HG03469 (cell line): Measurements from ENCODE around the gene ZNF280D.
"Not testable (repeated sequence)": the region's sequence is repeated elsewhere in the genome, so short reads cannot be mapped to it uniquely, and the experiment has no call there.

ENCODE experiments used
- ATAC-seq: cut with Tn5 transposase; IDR thresholded peaks from one replicate; pipeline ENCODE4 v1.9.1; 2021; ENCODE audit warnings: mild to moderate bottlenecking, moderate library complexity, moderate number of reproducible peaks; ENCODE audit not compliant: unreplicated experiment

Gene ZNF280D, protein sequence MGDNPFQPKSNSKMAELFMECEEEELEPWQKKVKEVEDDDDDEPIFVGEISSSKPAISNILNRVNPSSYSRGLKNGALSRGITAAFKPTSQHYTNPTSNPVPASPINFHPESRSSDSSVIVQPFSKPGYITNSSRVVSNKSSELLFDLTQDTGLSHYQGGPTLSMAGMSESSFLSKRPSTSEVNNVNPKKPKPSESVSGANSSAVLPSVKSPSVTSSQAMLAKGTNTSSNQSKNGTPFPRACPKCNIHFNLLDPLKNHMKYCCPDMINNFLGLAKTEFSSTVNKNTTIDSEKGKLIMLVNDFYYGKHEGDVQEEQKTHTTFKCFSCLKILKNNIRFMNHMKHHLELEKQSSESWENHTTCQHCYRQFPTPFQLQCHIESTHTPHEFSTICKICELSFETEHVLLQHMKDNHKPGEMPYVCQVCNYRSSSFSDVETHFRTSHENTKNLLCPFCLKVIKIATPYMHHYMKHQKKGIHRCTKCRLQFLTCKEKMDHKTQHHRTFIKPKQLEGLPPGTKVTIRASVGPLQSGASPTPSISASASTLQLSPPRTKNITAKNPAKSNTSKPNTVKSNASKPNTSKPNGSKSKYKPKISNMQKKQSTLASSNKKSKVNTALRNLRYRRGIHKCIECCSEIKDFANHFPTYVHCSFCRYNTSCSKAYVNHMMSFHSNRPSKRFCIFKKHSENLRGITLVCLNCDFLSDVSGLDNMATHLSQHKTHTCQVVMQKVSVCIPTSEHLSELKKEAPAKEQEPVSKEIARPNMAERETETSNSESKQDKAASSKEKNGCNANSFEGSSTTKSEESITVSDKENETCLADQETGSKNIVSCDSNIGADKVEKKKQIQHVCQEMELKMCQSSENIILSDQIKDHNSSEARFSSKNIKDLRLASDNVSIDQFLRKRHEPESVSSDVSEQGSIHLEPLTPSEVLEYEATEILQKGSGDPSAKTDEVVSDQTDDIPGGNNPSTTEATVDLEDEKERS

DNA sequence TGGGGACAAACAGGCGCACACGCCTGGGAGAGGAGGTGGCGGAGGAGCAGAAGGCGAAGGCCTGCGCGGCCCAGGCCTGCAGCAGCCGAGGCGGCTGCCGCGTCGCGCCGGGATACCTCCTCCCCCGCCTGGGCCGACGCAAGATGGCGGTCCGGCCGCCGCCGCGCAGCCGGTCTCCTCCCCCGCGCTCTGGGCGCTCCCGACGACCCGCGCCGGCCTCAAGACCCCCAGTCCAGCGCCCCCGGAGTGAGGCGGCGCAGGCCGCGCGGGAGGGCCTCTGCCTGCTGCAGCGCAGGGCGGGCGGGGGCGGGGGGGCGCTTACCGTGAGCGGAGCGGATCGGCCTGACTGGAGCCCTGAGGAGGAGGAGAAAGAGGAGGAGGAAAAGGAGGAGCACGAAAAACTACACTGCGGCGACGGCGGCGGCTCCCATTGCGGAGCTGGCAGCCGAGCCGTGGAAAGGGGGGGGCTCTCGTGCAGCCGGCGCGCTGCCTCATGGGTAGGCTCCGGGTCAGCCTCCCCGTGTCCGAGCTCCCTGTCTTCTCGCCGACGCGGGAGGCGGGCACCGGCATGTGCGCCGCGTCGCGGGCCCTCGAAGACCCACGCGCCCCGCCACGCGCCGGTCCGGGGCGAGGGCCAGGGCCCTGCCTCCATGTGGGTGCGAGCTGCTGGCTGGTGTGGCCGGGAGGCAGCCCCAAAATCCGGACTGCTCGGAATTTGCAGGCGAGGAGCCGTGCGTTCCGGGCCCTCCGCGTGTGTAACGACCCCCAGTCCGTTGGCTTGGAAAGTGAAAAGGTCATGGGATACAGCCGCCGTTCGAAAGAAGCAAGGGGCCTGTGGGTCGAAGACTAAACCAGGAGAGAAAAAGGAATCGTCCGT is at the start of gene ZNF280D:
TSS of gene ZNF280D (minus strand) at position 374 of the 877 bp plus-strand sequence. CDS start 26,400 bp downstream, outside the sequence.
- ATAC-seq, result peak; percentile 39

DNA sequence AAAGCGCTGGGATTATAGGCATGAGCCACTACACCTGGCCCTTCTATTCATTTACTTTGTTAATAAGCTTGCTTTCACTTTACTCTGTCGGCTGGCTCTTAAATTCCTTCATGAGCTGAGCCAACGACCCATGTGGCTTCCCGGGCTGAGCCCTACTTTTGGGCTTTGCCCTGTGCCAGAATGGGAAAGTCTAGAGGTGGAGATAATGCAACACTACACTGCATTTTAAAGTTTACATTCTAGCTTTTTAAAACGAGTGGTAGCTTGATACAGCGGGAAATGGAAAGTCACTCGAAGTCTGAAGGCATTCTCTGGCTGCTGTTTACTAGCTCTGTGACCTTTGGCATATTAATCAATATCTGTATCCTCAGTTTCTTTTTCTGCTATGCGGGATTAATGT is 49.0 kb upstream of the ZNF280D start:
- no peak for ATAC-seq

GRCh38 chr15:56781666-56782065 is 48.4 kb upstream of the ZNF280D start:
- no peak for ATAC-seq

GRCh38 chr15:56780102-56780725 is 46.9 kb upstream of the ZNF280D start:
- ATAC-seq, result not testable (repeated sequence)

GRCh38 chr15:56779449-56779848 is 46.1 kb upstream of the ZNF280D start:
- ATAC-seq, result not testable (repeated sequence)

DNA sequence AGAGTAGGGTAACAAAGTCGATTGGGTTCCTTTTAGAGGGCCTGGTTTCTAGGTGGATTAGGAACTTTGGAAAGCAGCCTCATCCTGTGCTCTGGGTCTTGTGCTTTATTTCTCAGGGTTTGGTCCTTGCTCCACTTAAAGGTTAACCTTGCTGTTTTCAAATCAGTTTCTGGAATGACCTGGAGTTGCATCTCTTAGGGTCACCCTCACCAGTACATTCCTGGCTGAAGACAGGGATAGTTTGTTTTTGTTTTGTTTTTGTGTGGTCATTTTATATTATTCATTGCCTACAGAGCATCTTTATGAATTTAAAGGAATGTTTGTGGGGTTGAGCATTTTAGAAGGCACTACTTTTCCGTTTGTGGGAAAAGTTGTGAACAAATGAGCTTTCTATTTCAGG is 45.5 kb upstream of the ZNF280D start:
- ATAC-seq, result no peak

DNA sequence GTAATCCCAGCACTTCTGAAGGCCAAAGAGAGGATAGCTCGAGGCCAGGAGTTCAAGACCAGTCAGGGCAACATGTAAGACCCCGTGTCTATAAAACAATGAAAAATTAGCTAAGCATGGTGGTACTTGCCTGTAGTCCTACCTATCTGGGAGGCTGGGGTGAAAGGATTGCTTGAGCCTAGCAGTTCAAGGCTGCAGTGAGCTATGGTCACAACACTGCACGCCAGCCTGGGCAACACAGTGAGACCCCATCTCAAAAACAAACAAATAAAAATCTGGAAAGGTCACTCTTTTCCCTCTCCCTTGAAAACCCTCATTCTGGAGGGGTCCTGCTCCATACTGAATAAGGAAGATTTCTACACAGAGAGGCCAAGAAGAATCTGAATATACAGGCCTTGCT is 43.5 kb upstream of the ZNF280D start:
- ATAC-seq, result no peak

DNA sequence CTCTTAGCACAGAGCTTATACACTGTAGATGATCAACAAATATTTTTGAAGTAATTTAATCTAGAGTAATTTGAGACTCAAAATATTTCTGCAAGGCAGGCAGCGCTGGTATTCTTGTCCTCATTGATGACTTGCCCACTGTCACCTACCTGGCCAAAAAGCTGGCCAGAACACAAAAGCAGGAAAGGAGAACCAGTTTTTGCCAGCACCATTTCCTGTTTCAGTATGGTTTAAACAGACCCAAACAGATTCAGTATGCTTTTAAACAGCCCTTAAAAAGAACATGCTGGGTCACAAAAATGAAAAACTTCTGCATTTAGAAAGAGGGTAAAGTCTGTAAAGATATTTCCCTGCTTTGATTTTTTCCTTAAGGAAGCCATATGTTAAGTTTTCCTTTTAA is 42.3 kb upstream of the ZNF280D start:
- no peak for ATAC-seq

GRCh38 chr15:56774356-56774755 is 41.0 kb upstream of the ZNF280D start:
- no peak for ATAC-seq

- ATAC-seq, result no peak
Measured at GRCh38 chr15:56772868-56773639, 39.7 kb upstream of the ZNF280D start.

DNA sequence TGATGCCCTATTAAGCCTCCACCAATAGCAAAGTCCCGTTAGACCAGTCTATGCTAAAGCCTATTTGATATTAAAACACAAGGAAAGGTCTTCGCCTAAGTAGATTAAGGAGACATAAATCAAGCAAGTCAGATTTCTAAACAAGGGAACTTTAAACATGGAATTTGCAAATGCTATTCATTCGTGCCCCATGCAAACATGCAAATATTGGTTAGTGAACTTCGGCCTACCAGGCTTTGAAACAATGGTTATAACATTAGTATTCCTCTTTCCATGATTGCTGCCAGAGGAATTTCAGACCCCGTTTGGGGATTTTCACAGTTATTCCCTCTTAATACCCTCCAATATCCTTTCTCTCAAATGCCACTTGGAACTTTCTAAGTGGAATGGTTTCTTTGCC is 36.9 kb upstream of the ZNF280D start:
- no peak for ATAC-seq

DNA sequence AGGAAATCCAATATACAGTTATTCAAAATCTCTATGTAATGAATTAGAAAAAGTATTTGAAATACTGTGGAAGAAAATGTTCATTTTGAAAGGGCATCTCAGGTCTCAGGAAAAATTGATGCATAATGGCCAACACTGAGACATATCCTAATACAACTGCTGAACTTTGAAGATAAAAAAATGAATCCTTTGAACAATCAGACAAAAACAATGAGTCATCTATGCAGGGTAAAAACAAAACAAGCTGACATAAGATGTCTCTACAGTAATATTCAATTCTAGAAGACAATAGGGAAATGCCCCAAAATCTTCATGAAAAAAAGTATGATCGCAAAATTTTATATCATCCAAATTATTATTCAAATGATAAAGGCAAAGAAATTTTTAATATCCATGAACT is 34.0 kb upstream of the ZNF280D start:
- no peak for ATAC-seq

DNA sequence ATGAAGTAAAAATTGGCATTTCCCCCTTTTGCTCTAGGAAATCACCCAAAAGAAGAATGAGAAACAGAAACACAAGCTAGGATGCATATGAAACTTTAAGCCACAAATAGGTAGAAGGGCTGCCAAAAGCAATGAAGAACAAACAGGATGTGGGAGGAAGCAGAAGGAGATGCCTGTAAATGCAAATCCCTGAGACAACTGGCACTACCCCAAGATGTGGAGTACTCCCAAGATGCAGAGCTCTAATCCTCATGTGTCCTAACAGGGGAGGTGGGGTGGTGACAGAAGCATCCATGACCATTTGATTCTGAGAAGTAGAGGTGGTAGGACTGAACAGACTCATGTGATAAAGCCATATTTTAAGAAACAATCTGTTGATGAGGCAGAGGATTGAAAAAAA is 31.9 kb upstream of the ZNF280D start:
- no peak for ATAC-seq

DNA sequence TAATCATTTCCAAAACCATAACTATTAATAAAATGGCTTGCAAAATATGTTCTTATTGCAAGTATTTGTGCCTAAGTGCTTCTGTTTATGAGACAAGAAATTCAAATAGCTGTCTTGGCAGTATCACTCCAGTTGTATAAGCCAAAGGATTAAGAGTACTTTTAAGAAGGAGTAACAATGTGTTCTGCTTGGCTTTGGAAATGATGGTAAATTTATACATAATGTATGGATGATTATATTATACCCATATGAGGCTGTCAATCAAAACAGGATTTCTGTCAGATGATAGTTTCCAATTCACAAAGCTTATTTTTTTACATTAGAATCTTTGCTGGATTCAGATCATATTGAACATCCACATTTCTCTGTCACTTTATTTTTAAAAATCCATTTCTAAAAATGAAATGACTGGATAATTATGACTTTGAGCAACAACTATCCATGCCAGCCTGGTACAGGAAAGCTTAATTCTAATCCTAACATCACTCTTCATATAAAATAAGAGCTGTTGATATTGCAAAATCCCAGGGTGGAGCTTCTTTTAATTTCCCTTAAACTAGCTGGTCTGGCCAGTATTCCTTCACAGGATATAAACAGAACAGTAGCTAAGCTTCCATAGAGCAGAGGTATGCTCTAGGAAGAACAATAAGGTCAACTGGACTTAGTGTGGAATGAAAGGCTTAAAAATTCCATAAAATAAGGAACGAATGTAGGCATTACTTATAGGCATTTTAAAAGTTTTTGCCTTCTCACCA is 30.0 kb upstream of the ZNF280D start:
- ATAC-seq, result no peak

DNA sequence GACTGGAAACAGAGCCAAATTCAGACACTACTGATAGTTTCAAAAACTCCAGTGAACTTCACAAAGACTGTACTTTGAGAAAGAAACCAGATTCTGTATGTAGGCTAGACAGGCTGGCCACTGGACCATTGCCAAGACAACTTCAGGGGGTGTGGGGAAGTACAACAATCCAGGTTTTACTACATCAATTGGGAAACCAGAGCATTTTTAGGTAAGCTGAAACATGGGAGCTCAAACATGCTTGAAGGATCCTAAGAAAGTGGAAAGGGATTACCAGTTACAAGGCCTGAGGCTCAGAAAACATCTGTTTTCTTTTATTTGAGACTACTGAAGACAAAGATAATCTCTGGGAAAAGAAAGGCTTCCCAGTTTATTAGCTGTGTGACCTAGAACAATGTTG is 26.9 kb upstream of the ZNF280D start:
- ATAC-seq, result no peak

- ATAC-seq, result no peak
Measured at GRCh38 chr15:56759450-56759845, 26.1 kb upstream of the ZNF280D start.

DNA sequence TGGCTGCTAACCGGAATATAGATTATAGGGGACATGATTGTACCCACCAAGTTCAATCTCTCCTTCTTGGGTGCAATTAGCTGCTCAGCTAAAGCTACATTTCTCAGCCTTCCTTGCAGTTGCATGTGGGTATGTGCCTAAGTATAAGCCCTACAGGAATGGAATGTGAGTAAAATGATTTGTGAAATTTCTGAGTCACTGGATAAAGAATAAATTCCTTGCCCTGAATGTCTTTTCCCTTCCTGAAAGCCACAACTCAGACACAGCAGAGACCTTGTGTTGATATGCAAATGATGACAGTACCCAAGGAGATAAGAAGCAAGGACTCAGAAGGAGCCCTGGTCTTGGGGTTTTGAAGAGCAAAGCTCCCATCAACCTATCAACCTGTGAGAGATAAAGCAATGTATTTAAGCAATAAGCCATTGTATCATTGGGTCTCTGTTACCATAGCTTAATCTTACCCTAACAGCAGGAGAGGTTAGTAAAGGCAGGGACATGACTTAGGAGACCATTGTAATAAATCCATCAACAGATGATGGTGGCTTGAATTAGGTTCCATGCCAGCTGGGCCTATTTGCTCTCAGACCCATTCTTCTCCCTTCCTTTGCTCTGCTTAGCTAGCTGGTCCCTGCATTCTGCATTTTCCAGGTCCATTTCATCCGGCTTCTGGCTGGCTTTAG is 25.6 kb upstream of the ZNF280D start:
- ATAC-seq, result no peak

- no peak for ATAC-seq
Measured at GRCh38 chr15:56757875-56758274, 24.6 kb upstream of the ZNF280D start.
